HG03175 (cell line): ENCODE measurements around the gene PRR22.
"Not testable (repeated sequence)": the region's sequence is repeated elsewhere in the genome, so short reads cannot be mapped to it uniquely, and the experiment has no call there.

Experiments used
- ATAC-seq: cut with Tn5 transposase; IDR thresholded peaks from one replicate; pipeline ENCODE4 v1.9.1; 2021; ENCODE audit warnings: mild to moderate bottlenecking, moderate library complexity; ENCODE audit not compliant: unreplicated experiment

PRR22 gene

GRCh38 chr19:5762608-5763217, 21.8 kb downstream of the PRR22 start:
- ATAC-seq = no peak

DNA sequence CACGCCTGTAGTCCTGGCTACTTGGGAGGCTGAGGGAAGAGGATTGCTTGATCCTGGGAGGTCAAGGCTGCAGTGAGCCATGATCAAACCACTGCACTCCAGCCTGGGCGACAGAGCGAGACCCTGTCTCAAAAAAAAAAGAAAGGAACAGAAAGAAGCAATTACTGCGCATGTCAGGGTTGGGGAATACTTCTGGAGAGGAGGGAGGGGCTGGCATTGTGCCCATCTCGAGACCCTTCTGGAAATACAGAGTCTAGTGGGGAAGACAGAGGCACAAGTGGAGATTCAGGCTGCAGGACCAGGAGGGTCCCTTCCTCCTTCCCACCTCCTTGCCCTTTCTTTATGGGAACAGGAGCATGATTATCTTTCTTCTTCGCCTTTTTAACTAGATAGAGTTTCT, 30.8 kb downstream of the PRR22 start:
- no peak for ATAC-seq

DNA sequence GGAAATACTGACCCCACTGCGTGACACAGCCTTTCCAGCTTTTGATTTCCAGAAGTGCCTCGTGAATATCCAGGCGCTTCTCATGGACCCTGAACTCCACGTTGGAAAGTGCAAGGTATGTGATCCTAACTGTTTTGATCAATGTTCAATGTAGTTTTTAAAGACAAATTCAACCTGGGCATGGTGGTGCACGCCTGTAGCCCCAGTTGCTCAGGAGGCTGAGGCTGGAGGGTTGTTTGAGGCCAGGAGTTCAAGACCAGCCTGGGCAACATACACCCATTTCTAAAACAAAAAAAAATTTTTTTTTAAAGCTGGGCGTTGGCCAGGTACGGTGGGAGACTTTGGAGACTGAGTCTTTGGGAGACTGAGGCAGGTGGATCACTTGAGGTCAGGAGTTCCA, 32.8 kb downstream of the PRR22 start:
- ATAC-seq = no peak

DNA sequence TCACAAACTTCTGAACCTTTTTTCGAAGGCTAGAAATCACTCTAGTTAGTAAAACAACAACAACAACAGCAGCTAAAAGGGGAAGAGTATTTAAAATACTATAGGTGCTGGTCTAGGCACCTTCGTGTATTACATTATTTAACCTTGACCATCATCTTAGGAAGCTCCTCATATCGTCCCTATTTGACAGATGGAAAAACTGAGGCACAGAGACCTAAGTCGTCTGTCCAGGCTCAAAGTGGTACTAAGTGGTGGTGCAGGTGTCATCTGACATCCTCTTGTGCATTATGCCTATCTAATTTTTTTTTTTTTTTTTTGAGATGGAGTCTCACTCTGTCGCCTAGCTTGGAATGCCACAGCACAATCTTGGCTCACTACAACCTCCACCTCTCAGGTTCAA, 35.0 kb downstream of the PRR22 start:
- no peak for ATAC-seq

GRCh38 chr19:5748920-5749319, 35.6 kb downstream of the PRR22 start:
- not testable (repeated sequence) for ATAC-seq

DNA sequence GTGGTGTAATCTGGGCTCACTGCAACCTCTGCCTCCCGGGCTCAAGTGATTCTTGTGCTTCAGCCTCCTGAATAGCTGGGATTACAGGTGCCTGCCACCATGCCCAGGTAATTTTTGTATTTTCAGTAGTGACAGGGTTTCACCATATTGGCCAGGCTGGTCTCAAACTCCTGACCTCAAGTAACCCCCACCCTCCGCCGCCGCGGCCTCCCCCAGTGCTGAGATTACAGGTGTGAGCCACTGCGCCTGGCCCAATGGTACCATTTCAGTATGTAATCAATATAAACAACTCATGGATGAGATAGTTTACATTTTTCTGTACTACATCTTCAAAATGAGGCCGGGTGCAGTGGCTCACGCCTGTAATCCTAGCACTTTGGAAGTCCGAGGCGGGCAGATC, 39.5 kb downstream of the PRR22 start:
- not testable (repeated sequence) for ATAC-seq

- ATAC-seq = no peak
Observed at GRCh38 chr19:5743630-5744029, 40.9 kb downstream of the PRR22 start.

DNA sequence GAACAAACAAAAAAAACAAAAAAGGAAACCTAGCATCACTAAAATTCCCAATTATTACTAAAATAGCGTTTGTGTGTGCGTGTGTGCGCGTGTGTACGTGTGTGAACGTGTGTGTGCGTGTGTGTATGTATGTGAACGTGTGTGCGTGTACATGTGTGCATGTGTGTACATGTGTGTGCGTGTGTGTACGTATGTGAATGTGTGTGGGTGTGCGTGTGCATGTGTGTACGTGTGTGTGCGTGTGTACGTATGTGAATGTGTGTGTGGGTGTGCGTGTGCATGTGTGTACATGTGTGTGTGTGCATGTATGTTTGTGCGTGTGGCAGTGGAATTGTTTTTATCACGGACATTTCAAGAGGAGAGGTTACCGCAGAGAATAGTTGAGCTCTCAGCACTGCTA, 42.5 kb downstream of the PRR22 start:
- no peak for ATAC-seq

DNA sequence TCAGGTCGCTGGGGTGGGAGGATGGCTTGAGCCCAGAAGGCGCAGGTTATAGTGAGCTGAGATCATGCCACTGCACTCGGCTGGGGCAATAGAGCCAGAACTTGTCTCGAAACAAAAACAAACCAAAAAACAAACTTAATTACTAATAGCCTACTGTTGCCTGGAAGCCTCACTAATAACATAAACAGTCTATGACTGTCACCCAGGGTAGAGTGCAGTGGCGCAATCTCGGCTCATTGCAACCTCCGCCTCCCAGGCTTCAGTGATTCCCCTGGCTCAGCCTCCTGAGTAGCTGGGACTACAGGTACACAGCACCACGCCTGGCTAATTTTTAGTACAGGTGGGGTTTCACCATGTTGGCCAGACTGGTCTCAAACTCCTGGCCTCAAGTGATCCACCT, 46.1 kb downstream of the PRR22 start:
- ATAC-seq = no peak

DNA sequence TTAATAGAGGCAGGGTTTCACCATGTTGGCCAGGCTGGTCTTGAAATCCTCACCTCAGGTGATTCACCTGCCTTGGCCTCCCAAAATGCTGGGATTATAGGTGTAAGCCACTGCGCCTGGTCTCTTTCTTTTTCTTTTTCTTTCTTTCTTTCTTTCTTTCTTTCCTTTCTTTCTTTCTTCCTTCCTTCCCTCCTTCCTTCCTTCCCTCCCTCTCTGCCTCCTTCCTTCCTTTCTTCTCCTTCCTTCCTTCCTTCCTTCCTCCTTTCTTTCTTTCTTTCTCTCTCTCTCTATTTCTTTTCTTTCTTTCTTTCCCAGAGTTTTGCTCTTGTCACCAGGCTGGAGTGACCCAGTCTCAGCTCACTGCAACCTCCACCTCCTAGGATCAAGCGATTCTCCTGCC, 51.4 kb downstream of the PRR22 start:
- not testable (repeated sequence) for ATAC-seq
